ENCODE results near the gene NUP35.
"Not testable (repeated sequence)": the region's sequence is repeated elsewhere in the genome, so short reads cannot be mapped to it uniquely, and the experiment has no call there.

Gene NUP35

DNA sequence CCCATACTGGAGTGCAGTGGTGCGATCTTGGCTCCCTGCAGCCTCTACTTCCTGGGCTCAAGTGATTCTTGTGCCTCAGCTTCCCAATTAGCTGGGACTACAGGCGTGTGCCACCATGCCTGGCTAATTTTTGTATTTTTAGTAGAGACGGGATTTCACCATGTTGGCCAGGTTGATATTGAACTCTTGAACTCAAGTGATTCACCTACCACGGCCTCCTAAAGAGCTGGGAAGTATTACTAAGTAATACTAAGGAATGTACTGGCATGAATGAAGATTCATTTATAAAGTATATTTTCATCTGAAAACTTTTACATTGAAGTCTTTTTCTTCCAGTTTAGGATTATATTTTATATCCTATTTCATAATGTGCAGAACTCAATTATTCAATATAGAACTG is 38.1 kb downstream of the NUP35 start:
- ChIA-PET CTCF (no interaction called here), POLR2A (ENCODE audit: low non-redundant PET) (no interaction called here)
- no peak for DNase-seq (ENCODE audit: low spot score)
- TF ChIP-seq, protein P1, sequence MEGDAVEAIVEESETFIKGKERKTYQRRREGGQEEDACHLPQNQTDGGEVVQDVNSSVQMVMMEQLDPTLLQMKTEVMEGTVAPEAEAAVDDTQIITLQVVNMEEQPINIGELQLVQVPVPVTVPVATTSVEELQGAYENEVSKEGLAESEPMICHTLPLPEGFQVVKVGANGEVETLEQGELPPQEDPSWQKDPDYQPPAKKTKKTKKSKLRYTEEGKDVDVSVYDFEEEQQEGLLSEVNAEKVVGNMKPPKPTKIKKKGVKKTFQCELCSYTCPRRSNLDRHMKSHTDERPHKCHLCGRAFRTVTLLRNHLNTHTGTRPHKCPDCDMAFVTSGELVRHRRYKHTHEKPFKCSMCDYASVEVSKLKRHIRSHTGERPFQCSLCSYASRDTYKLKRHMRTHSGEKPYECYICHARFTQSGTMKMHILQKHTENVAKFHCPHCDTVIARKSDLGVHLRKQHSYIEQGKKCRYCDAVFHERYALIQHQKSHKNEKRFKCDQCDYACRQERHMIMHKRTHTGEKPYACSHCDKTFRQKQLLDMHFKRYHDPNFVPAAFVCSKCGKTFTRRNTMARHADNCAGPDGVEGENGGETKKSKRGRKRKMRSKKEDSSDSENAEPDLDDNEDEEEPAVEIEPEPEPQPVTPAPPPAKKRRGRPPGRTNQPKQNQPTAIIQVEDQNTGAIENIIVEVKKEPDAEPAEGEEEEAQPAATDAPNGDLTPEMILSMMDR (conservative IDR thresholded peaks at IDR 0.05; ENCODE audit: low read depth), result no peak
- no peak overlapping the region for H3K27ac ChIP-seq

DNA sequence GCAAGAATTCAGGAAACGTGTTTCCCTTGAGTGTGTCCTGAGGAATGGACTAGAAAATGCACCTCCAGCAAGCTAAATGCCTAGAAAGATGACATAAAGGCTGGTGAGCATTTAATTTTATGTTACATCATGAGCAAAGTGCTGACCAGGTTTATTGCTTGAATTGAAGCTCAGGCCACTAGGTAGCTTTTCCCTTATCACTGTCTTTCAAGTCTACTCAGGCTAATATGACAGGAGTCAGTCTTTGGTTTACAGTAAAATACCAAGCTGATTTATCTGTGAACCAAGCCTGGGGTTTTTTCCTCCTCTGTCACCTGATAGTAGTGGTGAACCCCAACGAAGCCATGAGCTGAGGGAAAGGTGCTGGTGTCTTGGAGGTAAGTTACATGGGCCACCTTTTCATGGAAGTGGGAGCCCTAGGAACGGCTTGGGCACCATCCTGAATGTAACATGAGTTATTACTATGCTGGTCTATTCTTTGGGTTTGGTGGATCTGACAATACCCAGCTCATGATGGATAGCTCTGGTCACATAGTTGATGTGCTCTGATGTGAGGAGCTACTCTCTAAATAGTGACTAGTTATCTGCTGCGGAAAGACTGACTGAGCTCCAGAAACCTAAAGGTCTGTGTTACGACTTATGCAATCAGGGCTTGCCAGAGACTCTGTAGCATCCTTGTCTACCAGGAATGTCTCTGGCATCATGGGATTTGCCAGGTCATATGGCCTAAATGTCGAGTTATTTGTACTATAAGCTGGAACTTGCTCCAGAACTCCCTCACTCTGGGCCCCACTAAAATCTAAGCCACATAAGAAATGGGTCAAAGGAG is 39.8 kb downstream of the NUP35 start:
- TF ChIP-seq, protein P1 (conservative IDR thresholded peaks at IDR 0.05; ENCODE audit: low read depth), result no peak
- POLR2A ChIA-PET (ENCODE audit: low non-redundant PET), result no interaction called here
- CTCF ChIA-PET, result interaction anchor here (0.7 kb wide), 1 partner anchor 380 kb away, joined by 5 read pairs; no protein-coding TSS in a partner anchor
- no peak for DNase-seq (ENCODE audit: low spot score)
- H3K27ac ChIP-seq, result no peak overlapping the region

DNA sequence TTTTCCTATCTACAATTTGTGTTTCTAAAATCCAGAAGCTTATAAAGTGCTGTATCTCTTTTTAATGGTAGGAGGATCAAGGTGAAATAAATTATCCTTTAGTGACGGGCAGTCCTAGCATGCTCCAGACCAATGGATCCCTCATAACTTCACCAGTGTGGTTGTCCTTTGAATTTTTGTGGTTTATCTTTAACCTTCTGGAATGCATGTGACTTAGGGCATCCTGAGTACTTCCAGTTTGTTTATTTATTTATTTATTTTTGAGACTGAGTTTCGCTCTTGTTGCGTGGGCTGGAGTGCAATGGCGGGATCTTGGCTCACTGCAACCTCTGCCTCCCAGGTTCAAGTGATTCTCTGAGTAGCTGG is 40.4 kb downstream of the NUP35 start:
- POLR2A ChIA-PET (ENCODE audit: low non-redundant PET), result no interaction called here
- H3K27ac ChIP-seq, result no peak overlapping the region
- DNase-seq (ENCODE audit: low spot score), result no peak
- CTCF ChIA-PET, result interaction anchor here (0.7 kb wide), 1 partner anchor 380 kb away, joined by 5 read pairs; no protein-coding TSS in a partner anchor
- TF ChIP-seq, protein P1 (conservative IDR thresholded peaks at IDR 0.05; ENCODE audit: low read depth), result no peak

DNA sequence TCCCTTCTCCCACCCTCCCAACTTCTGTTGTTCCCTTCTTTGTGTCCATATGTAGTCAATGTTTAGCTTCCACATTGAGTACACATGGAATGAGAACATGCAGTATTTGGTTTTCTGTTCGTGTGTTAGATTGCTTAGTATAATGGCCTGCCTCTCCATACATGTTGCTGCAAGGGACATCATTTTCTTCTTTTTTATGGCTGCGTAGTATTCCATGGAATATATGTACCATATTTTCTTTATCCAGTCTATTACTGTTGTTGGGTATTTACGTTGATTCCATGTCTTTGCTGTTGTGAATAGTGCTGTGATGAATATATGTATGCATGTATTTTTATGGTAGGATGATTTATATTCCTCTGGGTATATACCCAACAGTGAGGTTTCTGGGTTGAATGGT is 42.0 kb downstream of the NUP35 start:
- TF ChIP-seq, protein P1 (conservative IDR thresholded peaks at IDR 0.05; ENCODE audit: low read depth), result no peak
- CTCF ChIA-PET, result no interaction called here
- H3K27ac ChIP-seq, result no peak overlapping the region
- POLR2A ChIA-PET (ENCODE audit: low non-redundant PET), result no interaction called here
- DNase-seq (ENCODE audit: low spot score), result no peak

DNA sequence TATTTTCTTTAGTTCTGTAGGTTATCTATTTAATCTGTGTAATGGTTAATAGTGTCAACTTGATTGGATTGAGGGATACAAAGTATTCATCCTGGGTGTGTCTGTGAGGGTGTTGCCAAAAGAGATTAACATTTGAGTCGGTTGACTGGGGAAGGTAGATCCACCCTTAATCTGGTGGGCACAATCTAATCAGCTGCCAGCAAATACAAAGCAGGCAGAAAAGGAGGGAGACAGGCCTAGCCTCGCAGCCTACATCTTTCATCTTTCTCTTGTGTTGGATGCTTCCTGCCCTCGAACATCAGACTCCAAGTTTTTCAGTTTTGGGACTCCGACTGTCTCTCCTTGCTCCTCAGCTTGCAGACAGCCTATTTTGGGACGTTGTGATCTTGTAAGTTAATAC is 42.7 kb downstream of the NUP35 start:
- CTCF ChIA-PET, result interaction anchor here (0.6 kb wide), 1 partner anchor 1402 kb away, joined by 4 read pairs; no protein-coding TSS in a partner anchor
- H3K27ac ChIP-seq; DNase-seq (ENCODE audit: low spot score); POLR2A ChIA-PET (ENCODE audit: low non-redundant PET): not testable (repeated sequence)

DNA sequence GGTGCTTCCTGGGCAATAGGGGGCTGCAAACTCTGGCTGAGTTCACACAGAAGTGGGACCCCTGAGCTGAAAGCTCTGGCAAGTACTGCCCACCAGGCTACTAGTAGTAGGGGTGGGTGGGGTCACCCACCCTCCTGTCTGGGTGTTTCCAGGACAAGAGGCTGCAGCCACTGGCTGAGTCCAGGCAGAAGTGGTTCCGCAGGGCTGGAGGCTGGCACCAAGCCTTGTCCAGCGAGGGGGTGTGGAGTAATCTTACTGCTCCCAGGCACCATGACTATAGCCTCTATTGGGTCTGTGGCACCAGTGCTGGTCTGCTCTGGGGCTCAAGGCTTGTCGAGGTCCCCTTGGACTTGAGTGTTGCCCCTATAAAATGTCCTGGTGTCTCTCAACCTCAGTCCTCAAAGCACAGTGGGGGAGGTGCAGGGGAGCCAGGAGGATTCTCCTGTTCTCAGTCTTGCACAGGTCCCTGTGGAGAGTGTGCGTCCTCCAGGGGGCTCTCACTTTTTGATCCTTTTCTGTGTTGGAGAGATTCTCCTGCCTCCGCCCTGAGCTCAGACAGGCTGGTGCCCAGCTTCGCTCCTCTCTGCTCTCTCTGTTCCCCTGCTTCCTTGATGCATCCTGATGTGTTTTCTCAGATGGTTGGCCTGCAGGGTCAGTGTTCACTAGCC is 48.1 kb downstream of the NUP35 start:
- POLR2A ChIA-PET (ENCODE audit: low non-redundant PET), result no interaction called here
- DNase-seq (ENCODE audit: low spot score), result no peak
- TF ChIP-seq, protein P1 (conservative IDR thresholded peaks at IDR 0.05; ENCODE audit: low read depth), result no peak
- CTCF ChIA-PET, result no interaction called here
- no peak overlapping the region for H3K27ac ChIP-seq

DNA sequence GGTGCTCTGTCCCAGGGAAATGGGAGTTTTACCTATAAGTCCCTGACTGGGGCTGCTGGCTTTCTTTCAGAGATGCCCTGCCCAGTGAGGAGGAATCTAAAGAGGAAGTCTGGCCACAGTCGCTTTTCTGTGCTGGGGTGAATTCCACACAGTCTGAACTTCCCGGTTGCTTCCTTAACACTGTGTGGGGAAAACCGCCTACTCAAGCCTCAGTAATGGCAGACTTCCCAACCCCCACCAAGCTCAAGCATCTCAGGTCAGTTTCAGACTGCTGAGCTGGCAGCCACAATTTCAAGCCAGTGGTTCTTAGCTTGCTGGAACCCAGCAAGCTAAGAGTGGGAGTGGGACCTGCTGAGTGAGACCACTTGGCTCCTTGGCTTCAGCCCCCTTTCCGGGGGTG is 54.9 kb downstream of the NUP35 start:
- ChIA-PET CTCF (no interaction called here), POLR2A (ENCODE audit: low non-redundant PET) (no interaction called here)
- H3K27ac ChIP-seq, result no peak overlapping the region
- no peak for DNase-seq (ENCODE audit: low spot score)
- TF ChIP-seq, protein P1 (conservative IDR thresholded peaks at IDR 0.05; ENCODE audit: low read depth), result no peak
